Activated effector memory CD4-positive, alpha-beta T cell treated with Interleukin-2 at 50 U/mL for 16 hours (primary cell): ENCODE data around the gene NBPF11.
"Not testable (repeated sequence)": the region's sequence is repeated elsewhere in the genome, so short reads cannot be mapped to it uniquely, and the experiment has no call there.

Source experiments
- DNase-seq: peaks from one replicate; pipeline ENCODE4 v3.0.0-alpha.2; 2020

Gene NBPF11

GRCh38 chr1:148151911-148152656 lies at the start of gene NBPF11:
Gene NBPF11 (minus strand): TSS chr1:148152281. CDS start chr1:148127003, 25,278 bp downstream.
- peak; percentile 73 for DNase-seq

- DNase-seq: not testable (repeated sequence)
Observed at GRCh38 chr1:148197396-148197795, 45.3 kb upstream of the NBPF11 start.

DNA sequence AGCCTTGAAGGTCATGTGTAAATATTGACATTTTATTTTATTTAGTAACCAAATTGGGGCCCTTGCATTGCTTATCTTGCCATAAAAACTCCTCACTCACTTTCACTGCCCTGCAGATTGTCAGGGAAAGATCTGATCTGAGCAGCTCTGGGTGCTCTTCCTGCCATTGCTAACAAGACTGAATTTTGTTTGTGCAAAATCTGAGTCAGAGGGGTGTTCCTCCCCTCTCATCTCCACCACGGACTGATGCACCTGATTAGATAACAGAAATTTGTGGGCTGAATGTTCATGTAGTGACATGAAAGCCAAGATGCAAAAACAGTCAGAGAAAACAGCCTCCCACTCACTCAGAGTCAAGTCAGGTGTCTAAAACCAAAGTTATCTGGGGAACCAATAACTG lies 44.9 kb upstream of the NBPF11 start:
- not testable (repeated sequence) for DNase-seq

DNA sequence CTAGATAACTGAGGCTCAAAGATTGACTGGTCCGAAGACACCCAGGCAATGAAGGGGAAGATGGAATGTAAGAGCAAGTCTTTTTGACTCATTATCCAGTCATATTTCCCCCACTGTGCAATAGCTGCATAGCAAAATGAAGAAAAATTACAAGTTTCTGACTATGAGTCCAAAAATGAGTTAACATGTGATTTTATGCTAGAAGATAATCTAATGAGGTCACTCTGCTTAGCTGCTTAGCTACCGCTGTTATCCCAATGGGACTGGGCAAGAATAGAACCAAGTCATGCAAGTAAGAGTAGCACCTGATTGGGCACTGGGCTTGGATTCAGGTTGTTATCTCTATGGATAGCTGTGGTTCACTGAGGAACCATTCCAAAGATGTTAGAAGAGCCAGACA lies 43.0 kb upstream of the NBPF11 start:
- DNase-seq: not testable (repeated sequence)

DNA sequence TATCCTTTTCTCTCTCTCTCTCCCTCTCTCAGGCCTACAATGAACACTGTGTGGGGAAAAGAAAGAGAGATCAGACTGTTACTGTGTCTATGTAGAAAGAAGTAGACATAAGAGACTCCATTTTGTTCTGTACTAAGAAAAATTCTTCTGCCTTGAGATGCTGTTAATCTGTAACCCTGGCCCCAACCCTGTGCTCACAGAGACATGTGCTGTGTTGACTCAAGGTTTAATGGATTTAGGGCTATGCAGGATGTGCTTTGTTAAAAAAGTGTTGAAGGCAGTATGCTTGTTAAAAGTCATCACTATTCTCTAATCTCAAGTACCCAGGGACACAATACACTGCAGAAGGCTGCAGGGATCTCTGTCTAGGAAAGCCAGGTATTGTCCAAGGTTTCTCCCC lies 36.7 kb upstream of the NBPF11 start:
- not testable (repeated sequence) for DNase-seq

DNA sequence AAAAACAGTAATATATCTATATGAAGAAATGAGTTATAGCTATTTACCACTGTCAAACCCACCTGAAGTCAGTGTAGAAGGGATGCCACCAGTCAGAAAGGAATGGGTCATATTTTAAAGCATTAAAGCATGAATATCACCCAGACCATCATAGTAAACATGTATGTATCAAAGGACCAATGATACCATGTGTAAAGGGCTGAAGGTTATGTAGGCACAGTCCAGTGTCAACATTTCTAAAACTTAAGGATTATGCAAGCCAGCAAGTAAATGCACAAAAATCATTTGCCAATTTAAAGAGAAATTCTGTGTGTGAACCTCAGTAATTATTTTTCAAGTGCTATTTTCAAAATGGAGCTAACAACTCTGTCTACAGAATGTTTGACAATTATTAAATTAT lies 26.6 kb upstream of the NBPF11 start:
- DNase-seq: not testable (repeated sequence)

GRCh38 chr1:148175414-148175813 lies 23.3 kb upstream of the NBPF11 start:
- not testable (repeated sequence) for DNase-seq

DNA sequence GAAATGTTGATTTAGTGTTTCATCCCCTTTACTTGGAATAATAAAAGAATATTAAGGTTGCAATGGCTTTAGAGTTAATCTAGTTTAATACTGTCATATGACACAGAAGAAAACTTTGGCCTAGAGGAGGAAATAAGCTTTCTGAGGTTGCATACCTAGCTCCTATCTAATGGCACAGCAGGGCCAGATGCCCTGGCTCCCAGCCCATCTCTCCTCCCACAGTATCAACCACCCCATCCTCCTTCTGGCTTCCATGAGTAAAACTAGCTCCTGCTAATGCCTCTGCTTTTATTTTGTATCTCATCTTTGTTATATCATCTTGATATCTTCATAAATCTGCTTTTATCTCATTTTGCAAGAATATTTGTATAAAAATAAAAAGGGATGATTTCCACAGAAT lies 19.9 kb upstream of the NBPF11 start:
- not testable (repeated sequence) for DNase-seq

DNA sequence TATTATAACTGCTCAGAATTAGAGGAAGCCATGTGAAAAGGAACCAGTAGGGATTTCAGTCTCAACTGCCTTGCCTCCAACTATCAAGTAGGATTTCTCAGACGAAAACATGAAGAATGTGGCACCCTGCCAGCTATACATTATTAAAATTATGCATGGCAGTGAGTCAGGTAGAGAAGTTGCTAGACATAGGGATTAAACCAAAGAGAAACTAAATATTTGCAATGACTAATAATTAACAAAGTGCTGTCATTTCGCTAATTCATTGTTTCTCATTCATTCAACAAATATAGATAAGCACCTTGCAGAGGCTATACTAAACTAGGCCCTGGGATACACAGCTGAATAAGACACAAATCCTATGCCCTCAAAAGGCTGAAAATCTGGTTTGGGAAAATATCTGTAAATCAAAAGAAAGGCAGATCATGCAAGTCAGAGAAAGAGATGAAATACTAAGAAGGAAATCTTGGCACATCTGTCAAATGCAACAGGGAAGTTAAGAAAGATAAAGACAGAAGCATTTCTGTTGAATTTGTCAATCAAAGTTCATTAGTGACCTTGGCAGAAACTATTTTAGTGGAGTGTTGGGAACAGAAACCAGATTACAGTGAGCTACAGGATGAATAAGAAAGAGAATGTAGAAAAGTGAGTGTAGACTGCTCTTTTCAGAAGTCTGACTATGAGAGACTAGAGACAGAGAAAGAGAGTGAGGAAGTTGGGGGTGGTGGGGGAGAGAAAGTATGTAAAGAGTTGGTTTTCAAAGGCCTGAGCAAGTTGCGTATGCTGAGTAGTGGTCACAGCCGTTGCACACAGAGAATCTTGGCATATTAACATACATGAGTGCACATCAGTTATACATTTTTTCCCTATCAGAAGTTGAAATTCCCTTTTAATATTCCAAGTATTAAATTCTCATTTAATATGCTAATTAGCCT lies 14.7 kb upstream of the NBPF11 start:
- no peak for DNase-seq

GRCh38 chr1:148162363-148162762 lies 10.3 kb upstream of the NBPF11 start:
- no peak for DNase-seq

DNA sequence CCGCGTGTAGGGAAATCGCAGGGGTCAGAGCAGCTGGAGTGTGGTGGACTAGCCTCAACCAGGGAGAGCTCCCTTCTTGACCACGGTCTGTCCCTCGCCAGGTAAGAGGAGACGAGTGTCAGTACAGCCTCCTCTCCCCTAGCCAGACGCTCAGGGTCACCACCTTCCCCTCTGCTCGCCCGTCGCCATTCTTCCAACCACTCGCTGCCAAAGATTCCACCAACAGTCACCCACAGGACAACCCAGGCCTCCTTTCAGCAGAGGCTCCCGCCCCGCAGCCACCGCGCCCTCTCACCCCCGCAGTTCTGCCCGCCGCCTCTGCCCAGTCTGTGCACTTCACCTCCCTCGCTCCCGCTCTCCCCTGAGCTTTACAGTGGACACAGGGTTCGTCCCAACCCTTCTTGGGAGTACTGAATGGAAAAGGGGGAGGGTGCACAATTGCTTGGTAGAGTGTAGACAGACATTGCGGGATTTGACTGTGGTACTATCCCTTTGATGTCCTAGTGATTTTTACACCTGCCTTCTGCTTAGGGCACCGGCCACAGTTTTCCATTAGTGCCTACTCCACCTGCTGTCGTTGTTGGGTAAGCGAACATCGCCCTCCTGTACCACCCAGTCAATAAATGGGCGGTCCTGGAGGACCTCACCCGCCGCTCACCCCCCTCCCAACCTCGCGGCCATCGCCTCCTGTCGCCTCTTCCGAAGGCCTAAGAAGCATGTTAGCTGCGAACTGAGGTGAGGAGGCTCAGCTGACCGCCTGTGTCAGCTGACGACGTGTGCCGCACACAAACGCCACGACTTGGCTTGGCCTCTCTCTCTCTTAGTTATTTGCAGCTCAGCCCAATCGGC lies 9.2 kb upstream of the NBPF11 start:
- DNase-seq: no peak

GRCh38 chr1:148160343-148161052 lies 8.4 kb upstream of the NBPF11 start:
- no peak for DNase-seq

DNA sequence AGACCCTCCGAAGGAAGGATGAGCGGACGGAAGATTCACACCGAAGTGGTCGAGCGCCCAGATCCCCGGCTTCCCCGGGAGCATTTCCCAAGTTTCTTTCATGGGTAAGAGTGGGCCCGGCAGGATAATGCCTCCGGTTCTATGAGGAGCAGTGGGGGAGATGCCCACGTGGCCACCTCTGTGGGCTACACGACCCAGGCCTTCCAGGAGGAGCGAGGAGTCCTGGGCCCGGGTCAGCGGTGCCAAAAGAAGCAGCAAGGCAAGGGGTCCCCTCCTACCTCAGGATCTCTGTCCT lies 7.9 kb upstream of the NBPF11 start:
- DNase-seq: no peak

DNA sequence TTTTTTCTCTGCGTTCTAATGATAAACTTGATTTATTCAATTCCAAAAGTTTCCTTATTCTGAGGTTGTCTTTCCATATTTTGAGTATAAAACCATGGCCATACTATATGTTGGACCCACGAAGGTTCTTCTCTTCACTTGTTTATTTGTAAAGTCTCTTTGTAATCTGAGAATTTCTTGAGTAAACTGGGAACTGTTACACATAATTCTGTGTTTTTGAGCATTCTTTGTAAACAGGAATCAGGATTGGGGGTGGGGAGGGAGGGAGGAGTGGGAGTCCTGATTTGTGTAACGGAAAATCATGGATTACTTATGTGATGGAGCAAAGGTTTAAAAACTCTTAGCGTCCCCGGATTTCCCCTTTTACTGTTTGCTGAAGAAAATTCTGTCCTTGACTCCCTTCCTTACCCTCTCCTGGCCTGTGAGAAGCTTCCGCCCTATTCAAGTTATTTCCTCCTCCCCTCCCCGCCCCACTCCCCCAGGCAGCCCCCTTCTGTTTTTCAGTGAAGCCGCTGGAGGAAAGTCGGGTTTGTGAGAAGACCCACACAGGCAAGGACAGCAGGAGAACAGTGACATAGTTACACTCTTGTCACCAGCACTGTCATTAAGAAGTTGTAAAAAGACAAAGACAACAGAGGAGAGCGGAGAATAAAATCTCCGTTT lies 6.4 kb upstream of the NBPF11 start:
- no peak for DNase-seq

- not testable (repeated sequence) for DNase-seq
Observed at GRCh38 chr1:148157803-148158202, 5.7 kb upstream of the NBPF11 start.

DNA sequence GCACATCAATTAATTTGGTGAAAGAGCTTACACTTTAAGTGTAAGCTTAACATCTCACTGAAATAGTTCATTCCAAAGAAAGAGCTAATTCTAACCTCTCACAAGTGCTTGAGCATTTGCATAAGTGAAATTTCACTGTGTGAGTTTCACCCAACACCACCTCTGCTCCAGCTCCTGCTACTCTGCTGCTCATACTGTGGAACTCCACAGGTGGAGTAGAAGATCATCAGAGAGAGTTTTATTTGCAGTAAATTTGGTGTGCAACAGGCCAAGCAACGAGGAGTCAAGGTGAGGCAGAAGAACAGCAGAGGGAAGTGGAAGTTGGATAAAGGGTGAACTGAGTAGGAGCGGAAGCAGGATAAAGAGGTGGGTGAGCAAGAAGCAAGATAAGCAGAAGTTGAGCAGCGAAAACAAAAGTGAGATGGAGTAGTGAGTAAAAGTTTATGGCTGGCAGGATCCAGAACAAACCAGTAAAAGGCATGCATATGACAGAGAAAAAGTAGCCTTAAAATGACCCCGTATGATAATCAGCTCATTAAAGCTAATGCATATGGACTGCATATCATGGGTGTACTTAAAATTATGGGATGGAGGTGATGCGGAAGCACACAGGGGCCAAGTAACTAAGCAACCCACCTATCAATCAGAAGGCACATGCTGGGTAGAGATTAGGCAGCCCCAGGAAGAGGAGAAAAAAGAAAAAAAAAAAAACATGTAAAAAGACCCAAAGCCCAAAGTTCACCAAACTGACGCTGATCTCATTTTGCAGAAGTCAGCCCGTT lies 3.6 kb upstream of the NBPF11 start:
- DNase-seq: not testable (repeated sequence)

- not testable (repeated sequence) for DNase-seq
Observed at GRCh38 chr1:148152795-148153194, 714 bp upstream of the NBPF11 start.

DNA sequence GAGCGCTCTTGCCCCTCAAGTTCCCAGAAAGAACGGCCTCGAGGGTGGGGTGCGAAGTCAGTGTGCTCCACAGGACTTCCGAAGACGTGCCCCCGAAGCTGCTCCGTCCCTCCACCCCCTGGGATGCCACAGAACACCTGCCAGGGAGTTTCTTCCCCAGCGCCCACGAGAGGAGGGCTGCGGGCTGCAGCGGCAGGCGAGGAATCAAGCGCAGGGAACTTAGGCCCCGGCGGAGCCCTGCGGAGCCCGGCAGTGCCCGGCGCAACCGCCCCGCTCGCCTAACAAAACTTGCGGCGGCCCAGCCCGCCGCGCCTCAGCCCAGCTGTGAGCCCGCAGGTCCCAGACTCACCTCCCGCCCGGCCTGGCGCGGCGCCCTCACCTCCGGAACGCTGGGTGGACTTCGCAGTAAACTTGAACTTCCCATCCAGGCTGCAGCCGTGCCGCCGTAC lies 686 bp downstream of the NBPF11 start:
- DNase-seq: not testable (repeated sequence)

- DNase-seq: not testable (repeated sequence)
Observed at GRCh38 chr1:148150945-148151344, 1.1 kb downstream of the NBPF11 start.

GRCh38 chr1:148150014-148150413 lies 2.1 kb downstream of the NBPF11 start:
- DNase-seq: not testable (repeated sequence)
